Tongue (tissue), 2 donors: ENCODE results near the gene HELZ2. TPM values are rescaled to one million over a fixed set of nuclear protein-coding genes. Genes with fewer than 3 reads are reported as not detected.
A peak's percentile ranks its signal among the peaks of the same experiment; 100 is the strongest.

Experiments
- DNase-seq: peaks from one replicate; pipeline ENCODE4 v3.0.0-alpha.2; 2015
- total RNA-seq: library from RNA; depleted of rRNA; stranded (reverse); fragments of >200 nt; gene quantifications from one replicate; pipeline ENCODE4 v1.2.3, GENCODE V29; 2014

The HELZ2 gene
- total RNA-seq, 1 donor from 2014 or later, result 27.1 TPM

DNA sequence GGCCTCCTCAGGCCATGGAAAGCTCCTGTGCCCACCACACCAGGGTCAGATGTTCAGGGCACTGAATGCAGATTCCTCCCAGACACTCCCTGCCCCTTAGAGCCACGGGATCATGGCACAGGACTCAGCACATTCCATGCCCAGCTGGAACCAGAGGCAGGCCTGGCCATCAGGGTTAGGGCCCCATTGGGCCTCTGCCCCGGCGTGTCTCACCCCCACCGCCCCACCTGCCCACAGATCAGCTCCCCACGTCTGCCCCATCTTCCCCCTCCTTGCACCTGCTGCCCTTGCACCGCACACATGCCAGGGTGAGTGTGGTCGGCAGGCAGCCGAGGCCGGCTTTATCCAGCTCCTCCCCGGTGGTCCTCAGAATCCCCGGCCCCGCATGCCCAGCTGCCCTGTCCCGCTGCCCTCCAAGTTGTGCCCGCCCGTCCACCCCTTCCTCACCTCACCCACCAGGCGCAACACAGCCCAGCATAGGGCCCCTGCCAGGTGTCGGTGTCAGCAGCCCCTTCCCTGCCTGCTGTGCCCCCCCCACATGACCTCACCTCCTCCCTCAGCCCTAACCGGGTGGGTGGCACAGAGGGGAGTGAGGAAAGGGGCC lies 24.3 kb downstream of the HELZ2 start:
- DNase-seq, result no peak

DNA sequence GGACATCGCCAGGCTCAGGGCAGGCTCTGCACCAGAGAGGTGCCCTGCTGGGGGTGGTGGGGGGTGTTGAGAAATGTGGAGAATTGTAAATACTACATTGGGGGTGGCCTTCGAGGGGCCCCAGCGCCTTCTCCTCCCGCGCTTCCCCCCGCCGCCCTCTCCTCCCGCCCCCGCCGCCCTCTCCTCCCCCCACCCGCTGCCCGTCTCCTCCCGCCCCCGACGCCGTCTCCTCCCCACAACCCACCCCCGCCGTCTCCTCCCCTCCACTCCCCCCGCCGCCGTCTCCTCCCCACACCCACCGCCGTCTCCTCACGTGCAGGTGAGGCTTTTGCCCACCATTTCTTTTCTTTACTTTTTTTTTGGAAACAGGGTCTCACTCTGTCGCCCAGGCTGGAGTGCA lies 25.0 kb downstream of the HELZ2 start:
- no peak for DNase-seq

DNA sequence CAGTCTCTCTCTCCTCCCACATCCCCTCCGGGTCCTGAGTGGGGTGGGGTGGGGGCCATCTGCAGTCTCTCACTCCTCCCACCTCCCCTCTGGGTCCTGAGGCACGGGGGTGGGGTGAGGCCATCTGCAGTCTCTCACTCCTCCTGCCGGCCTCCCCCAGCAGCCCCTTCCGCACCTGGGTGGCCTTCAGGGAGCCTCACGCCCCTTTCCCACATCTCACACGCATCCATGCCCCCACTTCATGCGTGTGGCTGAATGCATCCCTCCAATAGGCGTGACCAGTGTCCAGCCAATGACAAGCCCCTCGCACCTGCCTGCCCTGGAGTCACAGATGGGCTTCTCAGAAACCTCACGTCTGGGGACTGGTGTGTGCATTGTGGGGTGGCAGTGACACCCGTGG lies 25.5 kb downstream of the HELZ2 start:
- DNase-seq, result no peak

DNA sequence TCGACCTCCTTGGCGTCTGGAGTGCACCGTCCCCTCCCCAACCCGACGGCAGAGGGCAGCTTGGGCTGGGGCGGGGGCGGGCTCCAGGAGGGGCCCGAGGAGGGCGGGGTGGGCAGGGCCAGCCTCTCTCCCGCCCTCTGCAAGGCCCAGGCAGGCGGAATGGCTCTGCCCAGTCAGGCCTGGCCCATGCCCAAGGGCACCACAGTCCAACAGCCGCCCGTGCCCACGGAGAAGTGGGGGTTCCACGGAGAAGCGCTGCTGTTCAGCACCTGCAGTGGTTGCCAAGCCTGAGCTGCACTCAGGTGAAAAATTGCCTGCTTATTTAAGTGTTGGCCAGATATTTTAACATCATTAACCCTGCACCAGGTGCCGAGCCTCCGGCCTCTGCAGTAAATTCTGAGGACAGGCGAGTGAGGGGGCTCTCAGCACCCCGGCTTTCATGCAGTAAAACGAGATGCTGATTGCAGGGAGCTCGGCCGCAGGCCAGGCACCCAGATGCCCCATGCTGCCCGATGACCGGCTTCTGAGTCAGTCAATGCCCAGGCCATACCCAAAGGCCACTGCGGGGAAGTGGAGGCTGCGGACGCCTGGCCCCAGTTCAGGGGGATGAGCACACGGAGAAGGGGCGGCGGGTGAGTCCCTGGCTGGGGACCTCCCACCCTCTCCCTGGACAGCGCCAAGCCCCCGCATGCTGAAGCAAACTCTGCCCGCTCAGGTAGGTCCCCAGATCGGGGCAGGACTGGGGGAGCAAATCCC lies 26.1 kb downstream of the HELZ2 start, which contains the start of gene SRMS:
TSS of gene SRMS (minus strand) at position 25 of the 756 bp plus-strand sequence. CDS start 286 bp downstream, outside the sequence.
- DNase-seq, result no peak

DNA sequence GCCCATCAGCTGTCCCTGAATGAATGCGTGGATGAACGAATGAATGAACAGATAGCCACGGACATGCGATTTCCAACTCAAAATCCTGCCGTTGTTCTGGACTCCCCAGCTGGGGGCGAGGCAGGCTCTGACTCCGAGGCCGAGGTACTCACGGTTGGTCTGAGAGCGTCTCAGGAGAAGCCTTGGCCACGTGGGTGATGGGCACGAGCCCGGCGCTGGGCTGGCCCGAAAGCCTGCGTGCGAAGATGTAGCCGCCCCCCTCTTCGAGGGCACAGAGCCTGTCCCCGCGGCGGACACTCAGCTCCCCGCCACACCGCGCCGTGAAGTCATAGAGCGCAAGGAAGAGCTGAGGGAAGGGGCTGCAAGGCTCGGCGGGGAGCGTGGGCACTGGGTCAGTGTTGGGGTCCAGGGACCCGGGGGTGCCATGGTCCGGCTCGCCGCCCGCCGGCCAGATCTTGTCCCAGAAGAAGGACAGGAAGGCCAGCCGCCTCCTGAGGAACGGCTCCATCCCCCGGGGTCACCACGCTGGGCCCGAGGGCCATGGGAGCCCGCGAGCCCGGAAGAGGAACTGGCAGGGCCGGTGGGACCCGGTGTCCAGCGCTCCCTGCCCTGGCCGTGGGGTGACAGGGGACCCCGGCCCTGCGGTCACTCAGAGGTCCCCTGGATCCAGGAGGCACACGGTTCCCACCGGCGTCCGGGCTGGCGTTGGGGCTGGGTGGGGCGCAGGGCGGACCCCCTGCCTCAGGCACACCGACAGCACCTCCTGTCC lies 26.9 kb downstream of the HELZ2 start:
- DNase-seq, result no peak

DNA sequence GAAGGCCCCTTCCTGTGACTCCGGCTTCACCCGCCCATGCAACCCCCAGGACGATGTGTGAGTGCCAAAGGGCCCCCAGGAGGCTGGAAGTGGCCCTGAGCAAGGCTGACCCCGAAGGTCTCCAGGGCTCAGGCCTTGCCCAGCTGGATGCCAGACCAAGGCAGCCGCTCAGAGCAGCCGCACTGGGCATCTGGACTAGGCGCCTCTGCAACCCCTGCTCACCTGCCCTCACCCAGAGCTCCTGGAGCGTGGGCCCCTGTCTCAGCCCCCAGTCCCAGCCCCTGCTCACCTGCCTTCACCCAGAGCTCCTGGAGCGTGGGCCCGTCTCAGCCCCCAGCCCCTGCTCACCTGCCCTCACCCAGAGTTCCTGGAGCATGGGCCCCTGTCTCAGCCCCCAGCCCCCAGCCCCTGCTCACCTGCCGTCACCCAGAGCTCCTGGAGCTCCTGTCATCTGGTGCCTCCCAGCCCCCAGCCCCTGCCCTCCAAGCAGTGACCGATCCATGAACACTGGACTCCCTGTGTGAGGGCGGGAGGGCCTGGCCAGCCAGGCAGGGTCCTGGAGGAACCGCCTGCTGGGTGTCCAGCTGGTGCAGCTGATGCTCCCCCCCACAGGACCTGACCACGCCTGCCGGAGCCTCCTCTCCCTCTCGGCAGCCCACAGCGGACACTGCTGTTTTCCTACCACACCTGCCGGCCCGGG lies 27.6 kb downstream of the HELZ2 start:
- DNase-seq, result no peak

DNA sequence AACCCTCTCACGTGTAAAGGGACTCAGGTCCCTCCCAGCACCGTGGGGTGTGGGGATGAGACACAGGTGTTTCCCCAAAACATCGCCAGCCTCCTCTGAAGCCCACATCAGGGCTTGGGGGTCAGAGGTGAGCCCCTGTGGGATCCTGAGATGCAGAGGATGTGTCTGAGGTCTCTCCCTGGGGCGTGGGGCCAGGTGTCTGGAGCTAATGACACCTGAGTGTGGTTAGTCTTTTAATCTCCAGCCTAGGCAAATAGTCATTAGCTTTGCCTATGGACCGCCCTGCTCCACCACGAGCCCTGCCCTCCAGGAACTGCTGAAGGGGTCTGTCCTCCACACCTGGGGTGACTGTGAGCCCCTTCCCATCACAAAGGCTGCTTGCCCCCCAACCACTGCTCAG lies 28.2 kb downstream of the HELZ2 start:
- no peak for DNase-seq

DNA sequence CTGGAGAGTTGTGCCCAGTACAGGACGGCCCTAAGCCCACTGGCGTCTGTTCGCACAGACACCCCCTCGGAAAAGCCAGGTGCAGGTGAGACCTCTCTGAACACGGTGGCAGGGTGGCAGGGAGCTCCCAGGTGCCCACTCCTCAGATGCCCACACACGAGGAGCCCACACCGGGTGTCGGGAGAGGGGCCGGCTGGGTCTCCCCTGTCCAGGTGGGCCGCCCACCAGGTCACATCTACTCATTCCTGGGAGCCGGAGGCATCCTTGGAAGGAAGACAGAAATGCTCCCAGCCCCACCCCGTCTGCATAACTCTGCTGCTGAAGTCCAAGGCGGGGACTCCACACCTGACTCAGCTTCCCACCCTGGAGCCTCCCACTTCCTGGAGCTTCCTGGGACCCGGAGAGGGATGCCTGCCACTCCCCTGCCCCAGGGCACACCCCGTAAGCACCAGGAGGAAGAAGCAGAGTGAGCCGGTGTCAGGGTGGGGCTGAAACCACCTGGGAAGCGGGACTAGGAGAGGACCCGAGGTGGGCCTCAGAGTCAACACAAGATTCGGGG lies 29.0 kb downstream of the HELZ2 start:
- no peak for DNase-seq

DNA sequence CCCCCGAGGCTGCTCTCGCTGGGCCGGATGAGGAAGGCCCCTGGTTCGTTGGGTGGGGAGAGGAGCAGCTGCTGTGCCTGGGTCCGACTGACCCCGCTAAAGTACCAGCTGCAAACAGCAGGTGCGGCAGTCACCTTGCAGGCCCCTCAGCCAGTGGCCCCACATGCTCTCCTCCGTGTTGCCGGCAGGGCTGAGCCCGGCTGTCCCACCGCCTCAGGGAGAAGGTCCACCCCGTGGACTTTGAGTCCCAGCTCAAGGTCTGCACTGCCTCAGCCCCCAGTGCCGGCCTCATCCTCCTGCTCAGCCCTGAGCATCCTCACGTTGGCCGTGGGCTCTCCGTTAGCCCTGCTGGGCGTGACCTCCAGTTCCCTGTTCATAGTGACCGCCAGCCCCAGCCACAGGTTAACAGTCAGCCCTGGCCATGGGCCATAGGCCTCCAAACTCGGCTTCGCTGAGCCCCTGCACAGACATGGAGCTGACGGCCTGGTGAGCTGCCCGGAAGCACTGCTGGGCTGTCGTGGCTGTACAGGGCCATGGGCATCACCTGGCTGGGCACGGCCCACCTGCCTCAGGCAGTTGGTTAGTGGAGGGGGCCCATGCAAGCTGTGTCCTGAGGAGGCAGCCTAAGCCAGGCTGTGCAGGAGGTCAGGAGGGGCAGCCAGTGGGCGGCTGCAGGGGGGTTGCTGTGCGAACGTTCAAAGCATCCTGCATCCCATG lies 29.6 kb downstream of the HELZ2 start:
- no peak for DNase-seq

DNA sequence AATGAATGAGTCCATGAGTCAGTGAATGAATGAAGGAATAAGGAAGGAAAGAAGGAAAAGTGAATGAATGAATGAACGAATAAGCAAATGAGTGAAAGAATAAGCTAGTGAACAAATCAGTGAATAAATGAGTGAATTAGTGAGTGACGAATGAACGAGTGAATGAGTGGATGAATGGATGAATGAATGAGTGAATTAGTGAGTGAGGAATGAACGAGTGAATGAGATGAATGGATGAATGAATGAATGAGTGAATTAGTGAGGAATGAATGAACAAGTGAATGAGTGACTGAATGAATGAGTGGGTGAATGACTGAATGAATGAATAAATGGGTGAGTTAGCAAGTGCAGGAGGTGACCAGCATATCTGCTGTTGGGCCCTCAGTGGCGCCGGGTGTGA lies 30.3 kb downstream of the HELZ2 start:
- no peak for DNase-seq

DNA sequence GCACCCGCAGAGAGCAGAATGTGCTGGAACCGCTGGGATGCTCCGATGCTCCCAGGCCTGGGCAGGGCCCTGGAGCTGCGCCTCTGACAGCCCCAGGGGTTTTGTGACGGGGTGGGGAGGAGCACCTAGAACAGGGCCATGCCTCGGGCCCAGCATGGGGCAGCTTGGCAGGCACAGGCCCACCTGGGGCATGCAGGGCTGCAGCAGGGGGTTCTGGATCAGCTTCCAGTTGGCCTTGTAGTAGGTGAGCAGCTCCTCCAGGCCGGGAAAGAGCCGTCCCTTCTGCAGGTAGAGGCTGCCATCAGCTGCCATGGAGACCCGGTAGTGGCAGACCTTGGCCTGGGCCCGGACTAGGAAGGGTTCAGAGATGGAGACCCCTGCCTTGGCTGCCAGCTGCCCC lies 30.9 kb downstream of the HELZ2 start:
- no peak for DNase-seq

DNA sequence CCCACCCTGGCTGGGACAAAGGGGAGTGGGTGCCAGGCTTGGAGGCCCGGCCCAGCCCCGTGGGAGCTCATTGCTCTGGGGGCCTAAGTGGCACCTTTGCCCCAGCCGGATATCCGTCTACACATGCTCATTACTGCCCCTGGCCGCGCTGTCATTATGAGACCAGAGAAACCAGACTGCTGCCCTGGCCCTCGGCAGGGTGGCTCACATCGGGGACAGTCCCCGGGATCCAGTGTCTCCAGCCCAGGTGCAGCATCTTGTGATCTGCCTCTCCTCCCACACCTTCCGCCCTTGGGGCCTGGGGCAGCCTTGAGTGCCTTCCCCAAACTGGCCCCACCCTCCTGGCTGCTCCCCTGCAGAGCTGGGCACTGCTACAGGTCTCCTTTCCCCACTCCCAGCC lies 31.3 kb downstream of the HELZ2 start:
- no peak for DNase-seq

DNA sequence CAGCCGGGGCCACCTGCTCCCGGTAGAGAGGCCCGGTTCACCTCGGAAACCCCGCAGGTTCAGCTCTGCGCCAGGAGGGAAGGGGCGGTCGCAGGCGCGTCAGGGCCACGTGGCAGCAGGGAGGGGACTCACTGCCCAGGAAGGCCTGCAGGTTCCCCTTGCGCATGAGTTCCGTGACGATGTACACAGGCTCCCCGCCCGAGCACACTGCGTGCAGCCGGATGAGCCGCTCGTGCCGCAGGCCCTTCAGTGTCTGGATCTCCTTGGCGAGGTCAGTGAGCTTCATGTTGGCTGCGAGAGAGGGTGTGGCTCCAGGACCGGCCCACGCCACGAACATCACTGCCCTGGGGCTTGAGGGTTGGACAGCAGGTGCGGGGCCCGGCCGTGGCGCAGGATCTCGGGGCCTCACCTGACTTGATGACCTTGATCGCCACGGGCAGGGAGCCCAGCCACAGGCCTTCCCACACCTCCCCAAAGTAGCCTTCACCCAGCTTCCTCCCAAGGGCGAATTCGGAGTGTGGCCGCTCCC lies 31.9 kb downstream of the HELZ2 start:
- DNase-seq, result no peak

DNA sequence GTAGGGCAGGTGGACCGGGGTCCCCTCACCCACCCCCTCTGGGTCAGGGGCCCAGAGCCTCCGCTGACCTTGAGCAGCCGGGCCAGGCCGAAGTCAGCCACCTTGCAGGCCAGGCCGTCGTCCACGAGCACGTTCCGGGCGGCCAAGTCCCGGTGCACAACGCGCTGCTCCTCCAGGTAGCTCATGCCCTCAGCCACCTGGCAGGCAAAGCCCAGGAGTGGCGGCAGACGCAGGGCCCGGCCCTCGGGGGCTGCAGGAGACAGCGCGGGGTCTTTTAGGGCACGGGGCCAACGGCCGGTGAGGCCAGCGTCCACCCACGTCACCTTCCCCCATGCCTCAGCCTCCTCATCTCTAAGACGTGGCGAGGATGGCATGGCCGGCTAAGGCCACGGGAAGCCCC lies 32.7 kb downstream of the HELZ2 start:
- no peak for DNase-seq

DNA sequence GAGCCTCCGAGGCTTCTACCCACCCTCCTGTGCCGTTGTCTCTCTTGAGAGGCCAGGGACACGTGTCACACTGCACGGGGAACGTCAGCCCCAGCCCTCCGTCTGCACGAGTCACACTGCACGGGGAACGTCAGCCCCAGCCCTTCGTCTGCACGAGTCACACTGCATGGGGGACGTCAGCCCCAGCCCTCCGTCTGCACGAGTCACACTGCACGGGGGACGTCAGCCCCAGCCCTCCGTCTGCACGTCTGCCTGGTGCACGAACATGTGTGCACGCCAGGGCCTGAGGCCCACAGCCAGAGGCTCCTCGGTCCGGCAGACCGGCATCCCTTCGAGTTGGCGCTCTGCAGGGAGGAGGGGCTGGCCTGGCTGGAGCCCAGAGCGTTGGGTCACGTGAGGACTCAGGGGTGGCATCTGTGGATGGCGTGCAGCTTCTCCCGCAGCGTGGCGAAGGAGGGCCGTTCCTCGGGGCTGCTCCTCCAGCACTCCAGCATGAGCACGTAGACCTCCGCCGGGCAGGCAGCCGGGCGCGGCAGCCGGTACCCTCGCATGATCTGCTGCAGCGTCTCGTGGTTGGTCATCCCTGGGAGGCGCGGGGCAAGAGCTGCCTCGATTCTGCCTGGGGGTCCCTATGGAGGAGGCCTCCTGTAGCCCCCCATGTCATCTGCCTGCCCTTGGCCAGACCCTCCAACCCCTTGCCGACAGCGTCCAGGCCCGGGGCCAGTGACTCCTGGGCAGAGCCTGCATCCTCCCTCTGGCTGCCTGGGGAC lies 33.4 kb downstream of the HELZ2 start:
- no peak for DNase-seq

DNA sequence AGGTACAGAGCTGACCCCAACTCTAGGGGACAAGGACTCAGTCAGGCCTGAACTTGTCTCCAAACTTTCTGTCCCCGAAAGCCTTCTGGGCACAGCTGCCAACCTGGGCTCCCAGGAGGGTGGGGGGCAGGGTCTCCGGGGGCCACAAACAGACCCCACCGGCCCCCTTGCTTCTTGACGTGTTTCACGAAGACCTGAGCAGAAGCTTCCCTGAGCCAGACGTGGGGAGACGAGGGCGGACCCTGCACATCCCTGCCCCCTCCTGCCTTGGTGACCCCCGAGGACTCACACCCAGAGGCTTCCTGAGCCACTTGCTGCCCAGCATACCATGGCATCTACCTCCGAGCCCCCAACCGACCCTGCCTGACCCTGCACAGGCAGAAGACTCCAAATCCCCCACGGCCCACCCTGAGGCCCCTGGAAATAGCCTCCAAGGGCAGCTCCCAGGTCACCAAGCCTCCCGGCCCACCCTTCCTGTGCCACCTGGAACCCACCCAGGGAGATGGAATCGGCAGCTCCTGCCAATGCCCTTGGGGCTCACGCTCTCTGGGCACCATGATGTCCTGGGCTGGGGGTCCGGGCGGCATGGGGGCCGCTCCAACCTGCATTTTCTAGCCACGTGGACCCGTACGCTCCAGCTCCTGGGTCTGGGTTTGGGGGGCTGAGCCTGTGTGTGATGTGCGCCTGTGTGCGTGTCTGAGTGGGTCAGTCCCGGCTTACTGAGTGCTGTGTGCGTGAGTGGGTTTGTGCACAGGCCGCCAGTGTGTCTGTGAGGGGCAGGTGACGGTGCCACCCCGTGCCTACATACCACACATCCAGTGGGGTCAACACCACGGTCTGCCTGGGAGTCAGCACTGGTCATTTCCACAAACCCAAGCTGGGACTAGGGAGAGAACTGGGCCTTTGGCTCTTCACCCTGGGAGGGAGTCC lies 34.3 kb downstream of the HELZ2 start:
- no peak for DNase-seq

DNA sequence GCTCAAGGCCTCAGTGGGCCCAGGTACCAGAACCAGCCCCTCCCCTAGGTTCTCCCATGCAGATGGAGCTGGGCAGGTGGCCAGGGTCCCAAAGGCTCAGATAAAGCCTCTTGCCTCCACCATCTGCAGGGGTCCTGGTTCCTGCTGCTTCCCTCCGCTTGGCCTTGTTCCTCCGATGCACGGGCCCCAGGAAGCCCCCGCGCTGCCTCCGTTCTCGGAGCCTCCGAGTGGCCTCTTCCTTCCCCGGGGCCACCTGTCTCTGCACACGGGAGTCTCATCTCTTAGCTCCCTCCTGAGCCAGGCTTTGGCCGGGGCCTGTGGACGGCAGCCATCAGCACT lies 35.0 kb downstream of the HELZ2 start:
- DNase-seq, result no peak

DNA sequence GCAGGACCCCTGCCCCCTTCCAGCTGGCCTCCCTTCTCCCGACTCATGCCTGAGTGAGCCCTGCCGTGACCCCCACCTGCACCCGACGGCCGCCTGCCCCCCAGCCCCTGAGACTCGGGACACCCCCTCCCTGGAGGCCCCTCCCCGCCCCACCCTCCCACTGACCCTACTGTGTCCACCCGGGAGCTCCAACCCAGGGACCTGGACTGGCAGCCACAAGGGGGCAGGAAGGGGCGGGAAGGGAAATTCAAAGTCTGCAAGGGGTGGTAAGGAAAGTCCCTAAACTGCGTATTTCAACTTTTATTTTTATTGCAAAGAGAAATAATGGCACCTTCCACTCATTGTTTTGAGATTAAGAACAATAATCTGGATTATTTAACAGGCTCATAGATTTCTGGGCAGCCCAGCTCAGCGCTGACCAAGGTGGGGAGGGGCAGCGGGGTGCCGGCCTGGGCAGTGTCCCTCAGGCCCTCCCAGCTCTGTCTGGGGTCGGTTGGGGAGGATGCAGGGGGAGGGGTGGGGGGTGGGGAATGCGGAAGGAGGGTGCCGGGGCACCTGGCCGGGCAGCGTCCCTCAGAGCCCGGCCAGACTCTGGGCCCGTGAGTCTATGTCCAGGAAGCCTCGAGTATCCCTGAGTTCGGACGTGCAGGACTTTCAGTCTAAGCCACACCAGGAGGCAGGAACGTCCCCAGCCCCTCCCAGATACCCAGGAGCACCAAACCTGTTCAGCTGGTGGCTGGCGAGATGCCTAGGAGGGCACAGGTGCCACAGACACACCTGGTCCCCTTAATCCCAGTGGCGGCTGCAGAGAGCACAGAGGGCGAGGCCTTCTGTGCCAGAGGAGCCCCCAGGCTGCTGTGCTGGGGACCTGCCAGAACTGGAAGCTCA lies 35.6 kb downstream of the HELZ2 start:
- peak; percentile 47 for DNase-seq
